Ovary (tissue), 9 donors: ENCODE data around the gene SLC12A3. TPM values are rescaled to one million over a fixed set of nuclear protein-coding genes. Genes with fewer than 3 reads are reported as not detected.

ENCODE experiments used
- DNase-seq, 5 donors: peaks; one replicate each; pipeline ENCODE4 v3.0.0-alpha.2; 2019 to 2020
- H3K27ac ChIP-seq, 2 donors: fragments of 200-600 bp; one replicate each; pipeline versions ENCODE4 v1.5.1 to v1.8.0; 2019 to 2022
- H3K27me3 ChIP-seq: fragments of 200-600 bp; one replicate; pipeline ENCODE4 v1.8.0; 2022
- H3K36me3 ChIP-seq: fragments of 200-600 bp; sonication (generic); one replicate; pipeline ENCODE4 v1.5.1; 2019
- H3K4me1 ChIP-seq: one replicate; pipeline ENCODE4 v1.8.1; 2013; ENCODE audit warnings: mild to moderate bottlenecking, moderate library complexity; ENCODE audit not compliant: insufficient read depth
- H3K4me3 ChIP-seq: fragments of 200-600 bp; sonication (generic); one replicate; pipeline ENCODE4 v1.5.1; 2017
- H3K9me3 ChIP-seq, 2 donors: fragments of 200-600 bp in 1 of 2; sonication (generic) in 1 of 2; one replicate each; pipeline versions ENCODE4 v1.5.1 to v1.8.1; 2013 to 2019; ENCODE audit warnings: mild to moderate bottlenecking in 1 of 2, moderate library complexity in 1 of 2
- EP300 ChIP-seq: sonication (generic); formaldehyde crosslinking; IDR thresholded peaks from one replicate; pipeline ENCODE4 v1.6.1; 2017; ENCODE audit warnings: antibody characterized with exemption
- POLR2A ChIP-seq: fragments of 450-650 bp; IDR thresholded peaks from one replicate; pipeline ENCODE4 v1.6.1; 2017; ENCODE audit warnings: antibody characterized with exemption, mild to moderate bottlenecking, moderate library complexity
- WGBS, 3 donors: extraction: QIAGEN DNeasy Blood & Tissue Kit in 1 of 3; methylation state at CpG; one replicate each; pipeline versions ENCODE4 v1.1.5 to v1.1.7; 2013 to 2017; 5-methylcytosine and 5-hydroxymethylcytosine counted together
- intact Hi-C, 4 donors: fragments of 100-400 bp; cut with DNase I; formaldehyde crosslinking; loops; one replicate each; pipeline versions ENCODE4 v1.11.0 to v1.15.1; 2022 to 2023
- polyA plus RNA-seq, 2 donors: library from polyadenylated mRNA; stranded (reverse); fragments of 200-250 nt in 1 of 2; fragments of 350-450 nt in 1 of 2; fragmentation: Illumina TruSeq in 1 of 2; extraction: RNeasy Lipid Tissue Mini Kit (QIAGEN cat#74804) in 1 of 2; gene quantifications; one replicate each; pipeline ENCODE4 v1.2.3, GENCODE V29; 2013 to 2014
- total RNA-seq, 7 donors: library from RNA; depleted of rRNA in 2 of 7; stranded (reverse); fragments of >200 nt in 2 of 7; fragmentation: NEBNext Ultra II Directional in 3 of 7; extraction: Animal tissue kit (Norgen Biotek cat#: 25700) in 3 of 7; gene quantifications; one replicate each; pipeline versions ENCODE4 v1.1.0 to v1.2.4, GENCODE V29; 2016 to 2023
- TF ChIP-seq, protein P1 (sequence below), 3 donors: fragments of 450-650 bp in 2 of 3; fragments of 200-600 bp in 1 of 3; IDR thresholded peaks; one replicate each; pipeline versions ENCODE4 v1.5.1 to v1.8.0; 2016 to 2022; ENCODE audit warnings: antibody characterized with exemption in 3 of 3, mild to moderate bottlenecking in 1 of 3
- donor health status: DM: no; HTN: no; CAD: no; lungs with moderate emphysema.
- donor health status: DM: no; HTN: no; CAD: no.
- donor health status: Bipolar disorder and iron deficiency.
- donor health status: DM: yes; HTN: yes; CAD: no.
- donor health status: DM: no; HTN: no; CAD: no.
- donor health status: DM: yes; HTN: yes; CAD: no.

The SLC12A3 gene
- total and polyA plus RNA-seq, 9 donors: 0.04 to 0.37 TPM; not detected in 7

DNA sequence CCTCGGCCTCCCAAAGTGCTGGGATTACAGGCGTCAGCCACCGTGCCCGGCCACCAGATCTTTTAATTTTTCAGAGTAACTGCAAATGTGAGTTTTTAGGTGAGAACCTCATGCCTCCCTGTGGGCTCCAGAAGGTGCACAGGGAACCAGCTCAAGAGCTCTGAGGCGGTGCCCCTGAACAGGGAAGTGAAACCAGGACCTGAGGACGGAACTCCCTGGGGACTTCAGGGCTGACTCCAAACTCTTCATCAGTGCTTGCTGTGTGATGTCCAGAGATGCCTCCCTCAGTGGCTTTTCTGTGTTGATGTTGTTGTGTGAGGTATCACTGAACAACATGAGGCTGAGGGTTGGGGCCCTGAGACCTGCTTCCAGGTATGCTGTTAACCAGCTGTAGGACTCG, 23.8 kb downstream of the SLC12A3 start:
- no peaks in the 10 kb centered on the region for H3K9me3 ChIP-seq

DNA sequence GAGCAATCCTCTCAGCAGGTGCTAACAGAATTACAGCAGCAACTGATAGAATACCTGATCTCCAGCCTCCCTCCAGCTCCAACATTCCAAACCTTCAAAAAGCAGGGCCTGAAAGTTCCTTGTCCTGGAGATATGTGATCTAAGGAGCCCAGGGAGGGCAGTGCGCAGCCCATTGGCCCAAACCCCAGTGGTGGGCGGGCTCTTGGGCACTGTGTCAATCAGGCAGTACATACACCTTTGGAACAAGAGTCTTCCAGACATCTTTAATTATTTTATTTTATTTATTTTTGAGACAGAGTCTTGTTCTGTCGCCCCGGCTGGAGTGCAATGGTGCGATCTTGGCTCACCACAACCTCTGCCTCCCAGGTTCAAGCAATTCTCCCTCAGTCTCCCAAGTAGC, 24.2 kb downstream of the SLC12A3 start:
- H3K27me3 ChIP-seq: no peaks in the 10 kb centered on the region
- TF ChIP-seq POLR2A (no peak), EP300 (no peak)
- TF ChIP-seq, protein P1, sequence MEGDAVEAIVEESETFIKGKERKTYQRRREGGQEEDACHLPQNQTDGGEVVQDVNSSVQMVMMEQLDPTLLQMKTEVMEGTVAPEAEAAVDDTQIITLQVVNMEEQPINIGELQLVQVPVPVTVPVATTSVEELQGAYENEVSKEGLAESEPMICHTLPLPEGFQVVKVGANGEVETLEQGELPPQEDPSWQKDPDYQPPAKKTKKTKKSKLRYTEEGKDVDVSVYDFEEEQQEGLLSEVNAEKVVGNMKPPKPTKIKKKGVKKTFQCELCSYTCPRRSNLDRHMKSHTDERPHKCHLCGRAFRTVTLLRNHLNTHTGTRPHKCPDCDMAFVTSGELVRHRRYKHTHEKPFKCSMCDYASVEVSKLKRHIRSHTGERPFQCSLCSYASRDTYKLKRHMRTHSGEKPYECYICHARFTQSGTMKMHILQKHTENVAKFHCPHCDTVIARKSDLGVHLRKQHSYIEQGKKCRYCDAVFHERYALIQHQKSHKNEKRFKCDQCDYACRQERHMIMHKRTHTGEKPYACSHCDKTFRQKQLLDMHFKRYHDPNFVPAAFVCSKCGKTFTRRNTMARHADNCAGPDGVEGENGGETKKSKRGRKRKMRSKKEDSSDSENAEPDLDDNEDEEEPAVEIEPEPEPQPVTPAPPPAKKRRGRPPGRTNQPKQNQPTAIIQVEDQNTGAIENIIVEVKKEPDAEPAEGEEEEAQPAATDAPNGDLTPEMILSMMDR (IDR thresholded peaks at IDR 0.05): no peak
- no peaks in the 10 kb centered on the region for H3K4me1 ChIP-seq
- WGBS, 3 donors: 91 to 94% (median 92%) methylated on average over 5 of the region's 5 CpGs
- intact Hi-C loops: no loop called here
- H3K4me3 ChIP-seq: no peak overlapping the region
- H3K36me3 ChIP-seq: no peaks in the 10 kb centered on the region
- H3K9me3 ChIP-seq: no peaks in the 10 kb centered on the region
- H3K27ac ChIP-seq: no peak overlapping the region
- no peak for DNase-seq

More for the DNA sequence above, 23.8 kb downstream of the SLC12A3 start:
- 88 to 93% (median 91%) methylated on average over 6 to 7 of the region's 7 CpGs for WGBS, 3 donors
- H3K27me3 ChIP-seq: no peaks in the 10 kb centered on the region
- no peak overlapping the region for H3K4me3 ChIP-seq
- H3K4me1 ChIP-seq: no peaks in the 10 kb centered on the region
- no peak for DNase-seq
- H3K27ac ChIP-seq: no peak overlapping the region
- intact Hi-C loops: no loop called here
- H3K36me3 ChIP-seq: no peaks in the 10 kb centered on the region
- no peak for TF ChIP-seq EP300

DNA sequence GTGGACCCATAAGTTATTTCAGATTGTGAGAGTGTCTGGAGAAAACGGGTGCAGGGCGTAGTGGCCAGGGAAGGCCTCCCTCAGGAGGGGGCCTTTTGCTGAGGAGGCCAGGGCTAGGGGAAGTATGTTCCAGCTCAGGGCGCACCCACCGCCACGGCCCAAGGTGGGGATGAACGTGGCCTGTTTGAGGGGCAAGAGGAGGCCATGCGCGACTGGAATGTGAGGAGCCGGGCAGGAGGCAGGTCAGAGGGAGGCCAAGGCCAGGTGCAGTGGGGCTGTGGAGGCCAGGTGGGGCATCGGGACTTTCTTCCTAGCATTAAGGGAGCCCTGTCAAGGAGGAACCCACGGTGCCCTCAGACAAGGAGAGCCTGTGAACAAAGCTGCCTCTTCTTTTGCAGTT, 26.7 kb downstream of the SLC12A3 start:
- no peaks in the 10 kb centered on the region for H3K36me3 ChIP-seq
- 59 to 69% (median 64%) methylated on average over 11 of the region's 11 CpGs for WGBS, 3 donors
- no peak for DNase-seq
- no peak overlapping the region for H3K27ac ChIP-seq
- no peaks in the 10 kb centered on the region for H3K27me3 ChIP-seq
- no peak overlapping the region for H3K4me3 ChIP-seq
- no peaks in the 10 kb centered on the region for H3K4me1 ChIP-seq
- H3K9me3 ChIP-seq: no peaks in the 10 kb centered on the region
- no peak for TF ChIP-seq POLR2A
- intact Hi-C loops: no loop called here

DNA sequence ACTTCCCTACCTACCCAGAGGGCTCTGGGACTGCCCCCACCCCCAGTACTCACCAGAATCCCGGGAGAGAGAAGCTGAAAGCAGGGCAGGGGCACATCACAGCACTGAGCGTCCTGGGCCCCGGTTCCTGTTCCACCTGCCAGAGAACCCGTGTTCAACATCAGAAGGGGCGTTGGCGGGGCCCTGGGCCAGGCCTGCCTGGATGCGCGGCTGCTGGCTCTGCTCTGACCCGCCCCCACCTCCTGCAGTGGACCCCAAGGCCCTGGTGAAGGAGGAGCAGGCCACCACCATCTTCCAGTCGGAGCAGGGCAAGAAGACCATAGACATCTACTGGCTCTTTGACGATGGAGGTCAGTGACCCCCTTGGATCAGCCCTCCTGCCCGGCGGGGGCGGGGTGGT, 27.7 kb downstream of the SLC12A3 start:
- Histone ChIP-seq H3K27ac (no peak overlapping the region), H3K27me3 (no peaks in the 10 kb centered on the region), H3K9me3 (no peaks in the 10 kb centered on the region), H3K36me3 (no peaks in the 10 kb centered on the region), H3K4me3 (no peak overlapping the region), H3K4me1 (no peaks in the 10 kb centered on the region)
- WGBS, 3 donors: 83 to 86% (median 85%) methylated on average over 13 to 14 of the region's 14 CpGs
- intact Hi-C loops: no loop called here
- TF ChIP-seq EP300: no peak
- TF ChIP-seq, protein P1 (IDR thresholded peaks at IDR 0.05): no peak
- no peak for TF ChIP-seq POLR2A
- DNase-seq: no peak

DNA sequence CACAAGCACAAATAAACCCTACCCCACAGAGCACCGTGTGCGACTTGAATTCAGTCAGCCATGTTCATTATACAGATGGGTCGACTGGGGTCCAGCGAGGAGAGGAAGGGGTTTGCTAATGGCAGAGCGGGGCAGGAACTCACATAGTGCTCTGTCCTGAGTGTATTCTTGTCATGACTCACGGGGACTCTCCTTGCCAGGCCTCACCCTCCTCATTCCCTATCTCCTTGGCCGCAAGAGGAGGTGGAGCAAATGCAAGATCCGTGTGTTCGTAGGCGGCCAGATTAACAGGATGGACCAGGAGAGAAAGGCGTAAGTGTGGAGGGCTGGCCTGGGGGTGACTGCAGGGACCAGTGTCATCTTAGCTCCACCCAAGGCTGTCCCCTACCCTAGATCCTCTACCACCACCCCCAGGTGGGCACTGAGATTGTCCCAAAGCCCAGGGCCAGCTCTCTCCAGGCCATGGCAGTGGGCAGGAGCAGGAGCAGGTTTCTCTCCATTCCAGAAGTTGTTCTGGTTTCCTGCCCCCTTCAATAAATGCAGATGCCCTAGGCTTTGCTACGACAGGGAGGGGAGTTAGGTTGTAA, 29.4 kb downstream of the SLC12A3 start:
- Histone ChIP-seq H3K27me3 (no peaks in the 10 kb centered on the region), H3K27ac (no peak overlapping the region), H3K4me1 (no peaks in the 10 kb centered on the region), H3K36me3 (no peaks in the 10 kb centered on the region), H3K9me3 (no peaks in the 10 kb centered on the region), H3K4me3 (no peak overlapping the region)
- 91 to 92% (median 92%) methylated on average over 12 of the region's 12 CpGs for WGBS, 3 donors
- intact Hi-C loops: no loop called here
- TF ChIP-seq POLR2A (no peak), EP300 (no peak)
- TF ChIP-seq, protein P1 (IDR thresholded peaks at IDR 0.05): no peak
- DNase-seq: no peak
